NT2/D1 (cell line): ENCODE measurements around the gene ASB14.

Experiments
- YY1 ChIP-seq: IDR thresholded peaks from 2 replicates; pipeline ENCODE4 v1.6.1; 2011; ENCODE audit not compliant: insufficient read length, insufficient read depth
- ZNF274 ChIP-seq: IDR thresholded peaks from 2 replicates; pipeline ENCODE4 v1.6.1; 2011; ENCODE audit warnings: mild to moderate bottlenecking, low read depth, low read length

GRCh38 chr3:57314204-57314603 is 21.7 kb upstream of the ASB14 start:
- no peak for TF ChIP-seq YY1
- TF ChIP-seq ZNF274, result no peak
